ENCODE results near the gene STKLD1. TPM values are rescaled to one million over a fixed set of nuclear protein-coding genes. Genes with fewer than 3 reads are reported as not detected.

The STKLD1 gene
- total and polyA plus RNA-seq, 12 donors, result 0.71 to 6.0 (median 2.2) TPM; not detected in 2

GRCh38 chr9:133382507-133383141, 6.5 kb downstream of the STKLD1 start:
- Histone ChIP-seq H3K27ac (no peak overlapping the region), H3K4me3 (no peak overlapping the region), H3K27me3 (no peaks in the 10 kb centered on the region), H3K9me3 (replicated peaks in 1 of 3) (no peaks in the 10 kb centered on the region), H3K4me1 (replicated peaks in 1 of 2) (peaks cover 0 to 5% of the 10 kb centered on the region in 2 donors), H3K36me3 (replicated peaks in 1 of 2) (no peaks in the 10 kb centered on the region)
- WGBS, 4 donors, result 83 to 93% (median 92%) methylated on average over 4 of the region's 4 CpGs
- DNase-seq, result no peak
- TF ChIP-seq, protein P1, sequence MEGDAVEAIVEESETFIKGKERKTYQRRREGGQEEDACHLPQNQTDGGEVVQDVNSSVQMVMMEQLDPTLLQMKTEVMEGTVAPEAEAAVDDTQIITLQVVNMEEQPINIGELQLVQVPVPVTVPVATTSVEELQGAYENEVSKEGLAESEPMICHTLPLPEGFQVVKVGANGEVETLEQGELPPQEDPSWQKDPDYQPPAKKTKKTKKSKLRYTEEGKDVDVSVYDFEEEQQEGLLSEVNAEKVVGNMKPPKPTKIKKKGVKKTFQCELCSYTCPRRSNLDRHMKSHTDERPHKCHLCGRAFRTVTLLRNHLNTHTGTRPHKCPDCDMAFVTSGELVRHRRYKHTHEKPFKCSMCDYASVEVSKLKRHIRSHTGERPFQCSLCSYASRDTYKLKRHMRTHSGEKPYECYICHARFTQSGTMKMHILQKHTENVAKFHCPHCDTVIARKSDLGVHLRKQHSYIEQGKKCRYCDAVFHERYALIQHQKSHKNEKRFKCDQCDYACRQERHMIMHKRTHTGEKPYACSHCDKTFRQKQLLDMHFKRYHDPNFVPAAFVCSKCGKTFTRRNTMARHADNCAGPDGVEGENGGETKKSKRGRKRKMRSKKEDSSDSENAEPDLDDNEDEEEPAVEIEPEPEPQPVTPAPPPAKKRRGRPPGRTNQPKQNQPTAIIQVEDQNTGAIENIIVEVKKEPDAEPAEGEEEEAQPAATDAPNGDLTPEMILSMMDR (IDR thresholded peaks at IDR 0.05), result no peak
- TF ChIP-seq POLR2A (IDR thresholded peaks at IDR 0.05), result no peak
- intact Hi-C loops (cut with DNase I), result no loop called here

GRCh38 chr9:133383438-133383837, 7.3 kb downstream of the STKLD1 start:
- H3K4me3 ChIP-seq, result no peak overlapping the region
- intact Hi-C loops (cut with DNase I), result no loop called here
- no peaks in the 10 kb centered on the region for H3K36me3 ChIP-seq (replicated peaks in 1 of 2)
- no peak for TF ChIP-seq POLR2A (IDR thresholded peaks at IDR 0.05)
- TF ChIP-seq, protein P1 (IDR thresholded peaks at IDR 0.05), result no peak
- H3K27ac ChIP-seq, result no peak overlapping the region
- peaks cover 0 to 5% of the 10 kb centered on the region in 2 donors for H3K4me1 ChIP-seq (replicated peaks in 1 of 2)
- H3K9me3 ChIP-seq (replicated peaks in 1 of 3), result no peaks in the 10 kb centered on the region
- DNase-seq, result no peak
- WGBS, 4 donors, result 92 to 98% (median 96%) methylated on average over 3 of the region's 3 CpGs
- no peaks in the 10 kb centered on the region for H3K27me3 ChIP-seq

GRCh38 chr9:133384736-133385321, 8.7 kb downstream of the STKLD1 start:
- no peak for DNase-seq
- H3K4me1 ChIP-seq (replicated peaks in 1 of 2), result peaks cover 0 to under 1% of the 10 kb centered on the region in 2 donors
- no peaks in the 10 kb centered on the region for H3K27me3 ChIP-seq
- no peak overlapping the region for H3K27ac ChIP-seq
- intact Hi-C loops (cut with DNase I), result no loop called here
- no peak overlapping the region for H3K4me3 ChIP-seq
- no peak for TF ChIP-seq POLR2A (IDR thresholded peaks at IDR 0.05)
- TF ChIP-seq, protein P1 (IDR thresholded peaks at IDR 0.05), result no peak
- no peaks in the 10 kb centered on the region for H3K9me3 ChIP-seq (replicated peaks in 1 of 3)
- no peaks in the 10 kb centered on the region for H3K36me3 ChIP-seq (replicated peaks in 1 of 2)
- WGBS, 4 donors, result 90 to 92% (median 91%) methylated on average over 16 to 17 of the region's 17 CpGs

- Histone ChIP-seq H3K4me1 (replicated peaks in 1 of 2) (no peaks in the 10 kb centered on the region), H3K36me3 (replicated peaks in 1 of 2) (no peaks in the 10 kb centered on the region), H3K27ac (no peak overlapping the region), H3K4me3 (no peak overlapping the region), H3K27me3 (no peaks in the 10 kb centered on the region), H3K9me3 (replicated peaks in 1 of 3) (no peaks in the 10 kb centered on the region)
- no peak for DNase-seq
- 88 to 91% (median 91%) methylated on average over 6 to 14 of the region's 14 CpGs for WGBS, 4 donors
- TF ChIP-seq POLR2A (IDR thresholded peaks at IDR 0.05), result no peak
- TF ChIP-seq, protein P1 (IDR thresholded peaks at IDR 0.05), result no peak
- intact Hi-C loops (cut with DNase I), result no loop called here
Measured at GRCh38 chr9:133385452-133385851, 9.3 kb downstream of the STKLD1 start.
